GM18517 (cell line): ENCODE results near the gene PPM1E.

Experiments
- ATAC-seq: cut with Tn5 transposase; IDR thresholded peaks from one replicate; pipeline ENCODE4 v1.9.1; 2021; ENCODE audit warnings: mild to moderate bottlenecking, moderate library complexity; ENCODE audit not compliant: unreplicated experiment

The PPM1E gene

GRCh38 chr17:58993311-58993710, 237.7 kb downstream of the PPM1E start:
- no peak for ATAC-seq

- ATAC-seq, result no peak
These were observed 239.7 kb downstream of the PPM1E start for GRCh38 chr17:58995247-58995940.

- no peak for ATAC-seq
These were observed 241.3 kb downstream of the PPM1E start for GRCh38 chr17:58996968-58997367.

GRCh38 chr17:58997756-58998553, 242.3 kb downstream of the PPM1E start:
- no peak for ATAC-seq

GRCh38 chr17:58998871-58999270, 243.2 kb downstream of the PPM1E start:
- ATAC-seq, result no peak

- no peak for ATAC-seq
These were observed 243.8 kb downstream of the PPM1E start for GRCh38 chr17:58999500-58999899.

GRCh38 chr17:59000022-59000421, 244.4 kb downstream of the PPM1E start:
- ATAC-seq, result no peak

- ATAC-seq, result peak; percentile 82
These were observed 245.6 kb downstream of the PPM1E start for GRCh38 chr17:59001158-59001814.

- ATAC-seq, result no peak
These were observed 246.5 kb downstream of the PPM1E start for GRCh38 chr17:59002126-59002525.

GRCh38 chr17:59002848-59003247, 247.2 kb downstream of the PPM1E start:
- no peak for ATAC-seq

- no peak for ATAC-seq
These were observed 248.2 kb downstream of the PPM1E start for GRCh38 chr17:59003860-59004259.

- no peak for ATAC-seq
These were observed 248.9 kb downstream of the PPM1E start for GRCh38 chr17:59004338-59005111.

GRCh38 chr17:59007995-59008394, 252.3 kb downstream of the PPM1E start:
- ATAC-seq, result no peak

GRCh38 chr17:59008737-59009136, 253.1 kb downstream of the PPM1E start:
- no peak for ATAC-seq

GRCh38 chr17:59010026-59010425, 254.4 kb downstream of the PPM1E start:
- ATAC-seq, result no peak

- ATAC-seq, result no peak
These were observed 256.3 kb downstream of the PPM1E start for GRCh38 chr17:59011975-59012374.

- ATAC-seq, result no peak
These were observed 262.4 kb downstream of the PPM1E start for GRCh38 chr17:59018019-59018418.

GRCh38 chr17:59024916-59025315, 269.3 kb downstream of the PPM1E start:
- ATAC-seq, result no peak

- no peak for ATAC-seq
These were observed 270.7 kb downstream of the PPM1E start for GRCh38 chr17:59026176-59026939.

- no peak for ATAC-seq
These were observed 272.1 kb downstream of the PPM1E start for GRCh38 chr17:59027750-59028149.
